Effector memory CD4-positive, alpha-beta T cell (primary cell): Measurements from ENCODE around the gene RNF11.

ENCODE experiments used
- DNase-seq, 3 donors: peaks; one replicate each; pipeline ENCODE4 v3.0.0-alpha.2; 2020
- H3K27ac ChIP-seq: 2 replicates; pipeline ENCODE4 v1.7.0; 2013; ENCODE audit warnings: mild to moderate bottlenecking, low read length, moderate library complexity; ENCODE audit not compliant: insufficient read depth, poor library complexity, severe bottlenecking
- H3K27me3 ChIP-seq: replicated peaks from 2 replicates; pipeline ENCODE4 v1.7.0; 2013; ENCODE audit warnings: mild to moderate bottlenecking, low read length; ENCODE audit not compliant: insufficient read depth, control insufficient read depth, poor library complexity, severe bottlenecking
- H3K36me3 ChIP-seq: 2 replicates; pipeline ENCODE4 v1.7.0; 2013; ENCODE audit warnings: mild to moderate bottlenecking, low read length, moderate library complexity; ENCODE audit not compliant: control insufficient read depth, insufficient read depth
- H3K4me1 ChIP-seq: 2 replicates; pipeline ENCODE4 v1.7.0; 2013; ENCODE audit warnings: low read length, mild to moderate bottlenecking; ENCODE audit not compliant: control insufficient read depth, insufficient read depth, poor library complexity, severe bottlenecking
- H3K4me3 ChIP-seq: 2 replicates; pipeline ENCODE4 v1.7.0; 2013; ENCODE audit warnings: low read length, low read depth, mild to moderate bottlenecking; ENCODE audit not compliant: insufficient read depth, poor library complexity, severe bottlenecking
- H3K9me3 ChIP-seq: 2 replicates; pipeline ENCODE4 v1.7.0; 2013; ENCODE audit warnings: mild to moderate bottlenecking, low read length, moderate library complexity; ENCODE audit not compliant: control insufficient read depth

RNF11 gene

GRCh38 chr1:51252366-51252765 is 16.3 kb downstream of the RNF11 start:
- H3K36me3 ChIP-seq = no peaks in the 10 kb centered on the region
- H3K27me3 ChIP-seq = no peaks in the 10 kb centered on the region
- H3K9me3 ChIP-seq = no peaks in the 10 kb centered on the region
- H3K4me1 ChIP-seq = no peaks in the 10 kb centered on the region
- H3K4me3 ChIP-seq = no peak overlapping the region
- H3K27ac ChIP-seq = no peak overlapping the region
- no peak for DNase-seq

GRCh38 chr1:51253691-51254090 is 17.6 kb downstream of the RNF11 start:
- Histone ChIP-seq H3K9me3 (no peaks in the 10 kb centered on the region), H3K27ac (no peak overlapping the region), H3K4me3 (no peak overlapping the region), H3K27me3 (no peaks in the 10 kb centered on the region), H3K36me3 (no peaks in the 10 kb centered on the region), H3K4me1 (no peaks in the 10 kb centered on the region)
- no peak for DNase-seq

- no peak overlapping the region for H3K4me3 ChIP-seq
- no peaks in the 10 kb centered on the region for H3K27me3 ChIP-seq
- no peak for DNase-seq
- H3K4me1 ChIP-seq = no peaks in the 10 kb centered on the region
- H3K36me3 ChIP-seq = no peaks in the 10 kb centered on the region
- no peaks in the 10 kb centered on the region for H3K9me3 ChIP-seq
- no peak overlapping the region for H3K27ac ChIP-seq
These were observed 19.3 kb downstream of the RNF11 start for GRCh38 chr1:51255331-51255730.

GRCh38 chr1:51263147-51263877 is 27.2 kb downstream of the RNF11 start:
- Histone ChIP-seq H3K36me3 (no peaks in the 10 kb centered on the region), H3K9me3 (no peaks in the 10 kb centered on the region), H3K27ac (no peak overlapping the region), H3K4me3 (no peak overlapping the region), H3K27me3 (no peaks in the 10 kb centered on the region), H3K4me1 (peaks cover 6% of the 10 kb centered on the region)
- DNase-seq = no peak

- H3K27ac ChIP-seq = no peak overlapping the region
- no peaks in the 10 kb centered on the region for H3K9me3 ChIP-seq
- peaks cover 6% of the 10 kb centered on the region for H3K4me1 ChIP-seq
- H3K27me3 ChIP-seq = no peaks in the 10 kb centered on the region
- H3K36me3 ChIP-seq = no peaks in the 10 kb centered on the region
- H3K4me3 ChIP-seq = no peak overlapping the region
- no peak for DNase-seq
These were observed 28.4 kb downstream of the RNF11 start for GRCh38 chr1:51264451-51264850.

GRCh38 chr1:51265618-51266017 is 29.5 kb downstream of the RNF11 start:
- no peaks in the 10 kb centered on the region for H3K9me3 ChIP-seq
- H3K36me3 ChIP-seq = peaks cover 6% of the 10 kb centered on the region
- H3K27ac ChIP-seq = no peak overlapping the region
- H3K4me1 ChIP-seq = peaks cover 6% of the 10 kb centered on the region
- no peak overlapping the region for H3K4me3 ChIP-seq
- DNase-seq = no peak
- H3K27me3 ChIP-seq = no peaks in the 10 kb centered on the region

- no peak for DNase-seq
- H3K27me3 ChIP-seq = no peaks in the 10 kb centered on the region
- H3K27ac ChIP-seq = no peak overlapping the region
- H3K4me1 ChIP-seq = peaks cover 6% of the 10 kb centered on the region
- peaks cover 12% of the 10 kb centered on the region for H3K36me3 ChIP-seq
- H3K4me3 ChIP-seq = no peak overlapping the region
- H3K9me3 ChIP-seq = no peaks in the 10 kb centered on the region
These were observed 30.1 kb downstream of the RNF11 start for GRCh38 chr1:51266181-51266580.

GRCh38 chr1:51266791-51267190 is 30.7 kb downstream of the RNF11 start:
- DNase-seq = no peak
- Histone ChIP-seq H3K27me3 (no peaks in the 10 kb centered on the region), H3K27ac (no peak overlapping the region), H3K4me3 (no peak overlapping the region), H3K4me1 (peaks cover 6% of the 10 kb centered on the region), H3K9me3 (no peaks in the 10 kb centered on the region), H3K36me3 (peaks cover 18% of the 10 kb centered on the region)

DNA sequence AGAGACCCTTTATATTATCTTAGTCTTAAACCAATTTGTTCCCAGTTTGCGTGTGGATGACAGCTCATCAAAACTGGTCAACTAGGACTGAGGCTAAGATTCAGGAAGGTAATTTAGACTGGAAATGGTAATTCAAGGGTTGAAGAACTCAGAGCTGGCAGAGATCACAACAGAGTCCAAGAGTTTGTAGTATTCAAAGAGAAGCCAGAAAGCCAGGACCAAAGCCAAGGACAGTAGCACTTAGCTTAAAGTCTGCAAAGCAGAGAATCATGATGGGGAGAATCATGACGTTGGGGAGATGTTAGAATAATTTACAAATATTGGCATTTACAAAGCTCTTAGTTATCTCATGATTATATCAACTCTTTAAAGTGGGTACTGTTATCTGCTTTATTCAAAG is 32.6 kb downstream of the RNF11 start:
- no peak overlapping the region for H3K4me3 ChIP-seq
- no peaks in the 10 kb centered on the region for H3K27me3 ChIP-seq
- H3K4me1 ChIP-seq = peaks cover 6% of the 10 kb centered on the region
- H3K36me3 ChIP-seq = peaks cover 23% of the 10 kb centered on the region
- no peak for DNase-seq
- H3K9me3 ChIP-seq = no peaks in the 10 kb centered on the region
- H3K27ac ChIP-seq = no peak overlapping the region

- Histone ChIP-seq H3K9me3 (no peaks in the 10 kb centered on the region), H3K27me3 (no peaks in the 10 kb centered on the region), H3K27ac (no peak overlapping the region), H3K4me3 (no peak overlapping the region), H3K36me3 (peaks cover 23% of the 10 kb centered on the region), H3K4me1 (peaks cover 6% of the 10 kb centered on the region)
- no peak for DNase-seq
These were observed 34.7 kb downstream of the RNF11 start for GRCh38 chr1:51270751-51271150.
